ENCODE results near the gene SLCO2A1.

Gene SLCO2A1

DNA sequence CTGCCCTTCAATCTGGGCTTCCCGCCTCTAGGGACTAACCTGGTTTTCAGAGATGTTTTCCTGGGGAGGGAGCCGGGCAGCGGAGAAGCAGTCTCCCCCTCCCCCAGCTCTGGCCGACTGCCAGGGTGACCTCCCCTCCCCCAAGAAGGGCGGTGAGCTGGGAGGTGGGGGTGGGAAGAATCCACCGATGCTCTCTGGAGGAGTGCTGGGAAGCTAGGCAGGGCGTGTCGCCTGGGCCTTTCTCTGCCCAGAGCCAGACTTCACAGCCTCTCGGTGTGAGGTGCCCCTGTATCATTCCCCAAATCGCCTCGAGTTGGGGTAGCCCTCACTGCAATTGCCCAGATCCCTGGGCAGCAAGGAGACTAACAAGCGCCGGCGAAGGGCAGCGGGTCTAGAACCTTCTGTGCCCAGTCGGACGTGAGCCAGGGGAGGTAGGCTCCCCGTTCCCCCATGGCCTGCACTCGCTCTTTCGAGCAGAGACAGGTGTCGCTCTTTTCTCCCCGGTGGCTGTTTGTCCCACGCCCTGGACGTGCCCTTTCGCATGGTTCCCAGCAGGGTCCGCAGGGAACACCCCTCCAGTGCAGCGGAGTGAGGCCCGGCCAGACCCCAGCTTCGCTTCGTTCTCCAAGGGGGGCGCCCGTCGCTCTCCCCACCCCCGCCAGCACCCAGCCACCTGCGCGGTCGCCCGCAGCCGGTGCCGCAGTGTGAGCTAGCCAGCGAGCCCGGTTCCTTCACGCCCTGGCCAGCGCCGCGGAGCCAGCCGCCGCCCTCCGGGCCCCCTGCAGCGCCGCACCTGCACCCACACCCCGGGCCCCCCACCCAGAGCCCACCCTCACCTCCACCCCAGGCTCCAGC is 135.1 kb downstream of the SLCO2A1 start:
- DNase-seq, result no peak

DNA sequence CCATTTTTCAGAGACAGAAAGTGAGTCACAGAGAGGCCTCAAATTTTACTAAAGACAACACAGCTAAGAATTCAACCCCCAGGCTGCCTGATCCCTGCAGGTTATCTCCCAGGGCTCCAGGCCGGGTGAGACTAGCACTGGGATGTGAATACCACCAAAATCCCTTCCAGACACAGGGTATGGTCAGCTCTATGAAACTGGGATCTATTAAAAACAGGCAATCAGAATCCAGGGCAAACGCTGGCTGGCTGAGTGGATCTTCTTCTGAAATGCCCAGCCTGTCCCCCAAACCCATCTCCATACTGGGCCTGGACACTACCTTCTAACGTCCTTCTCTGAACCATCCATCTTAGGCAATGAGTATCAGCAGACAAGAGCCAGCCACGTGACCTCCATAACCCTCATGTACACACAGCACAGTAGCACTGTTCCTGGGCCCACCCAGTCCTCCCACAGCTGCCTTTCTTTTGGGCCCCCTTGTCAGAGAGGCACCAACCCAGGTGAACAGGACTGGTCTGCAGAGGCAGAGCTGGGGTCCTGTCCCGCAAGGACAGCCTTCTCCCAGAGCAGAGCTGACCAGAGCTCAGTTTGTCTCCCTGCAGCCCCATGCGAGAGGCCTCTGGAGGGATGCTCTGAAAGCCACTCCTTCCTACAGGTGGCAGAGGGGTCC is 135.9 kb downstream of the SLCO2A1 start:
- no peak for DNase-seq

DNA sequence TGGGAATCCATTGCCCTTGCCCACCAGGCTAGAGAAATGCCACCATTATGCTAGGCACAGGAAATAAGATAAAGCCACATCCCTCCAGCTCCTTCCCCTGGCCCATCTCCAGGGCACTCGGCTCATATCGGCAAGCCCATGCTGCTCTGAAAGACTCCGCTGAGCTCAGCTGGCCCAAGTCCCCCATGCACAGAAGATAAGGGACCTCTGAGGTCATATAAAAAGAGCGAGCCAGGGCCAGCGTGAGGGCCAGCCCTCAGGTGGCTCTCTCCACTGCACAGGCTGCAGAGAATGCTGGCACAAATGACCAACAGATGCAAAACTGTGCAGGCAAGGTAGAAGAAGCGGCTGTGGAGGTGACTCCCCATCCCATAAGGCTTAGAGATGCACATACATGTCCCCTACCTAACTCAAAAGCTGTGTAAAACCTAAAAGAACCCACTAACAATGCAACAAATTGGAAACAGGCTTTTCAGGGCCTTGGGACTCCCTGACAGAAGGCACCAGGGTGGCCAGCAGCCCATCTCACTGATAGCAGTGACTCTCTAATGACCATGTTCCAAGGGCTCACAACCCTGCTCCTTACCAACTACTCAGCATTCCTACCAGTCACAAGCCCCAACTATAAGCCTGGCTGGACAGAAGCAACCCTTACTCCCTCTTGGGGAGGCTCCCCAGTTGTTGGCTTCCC is 137.0 kb downstream of the SLCO2A1 start:
- no peak for DNase-seq

DNA sequence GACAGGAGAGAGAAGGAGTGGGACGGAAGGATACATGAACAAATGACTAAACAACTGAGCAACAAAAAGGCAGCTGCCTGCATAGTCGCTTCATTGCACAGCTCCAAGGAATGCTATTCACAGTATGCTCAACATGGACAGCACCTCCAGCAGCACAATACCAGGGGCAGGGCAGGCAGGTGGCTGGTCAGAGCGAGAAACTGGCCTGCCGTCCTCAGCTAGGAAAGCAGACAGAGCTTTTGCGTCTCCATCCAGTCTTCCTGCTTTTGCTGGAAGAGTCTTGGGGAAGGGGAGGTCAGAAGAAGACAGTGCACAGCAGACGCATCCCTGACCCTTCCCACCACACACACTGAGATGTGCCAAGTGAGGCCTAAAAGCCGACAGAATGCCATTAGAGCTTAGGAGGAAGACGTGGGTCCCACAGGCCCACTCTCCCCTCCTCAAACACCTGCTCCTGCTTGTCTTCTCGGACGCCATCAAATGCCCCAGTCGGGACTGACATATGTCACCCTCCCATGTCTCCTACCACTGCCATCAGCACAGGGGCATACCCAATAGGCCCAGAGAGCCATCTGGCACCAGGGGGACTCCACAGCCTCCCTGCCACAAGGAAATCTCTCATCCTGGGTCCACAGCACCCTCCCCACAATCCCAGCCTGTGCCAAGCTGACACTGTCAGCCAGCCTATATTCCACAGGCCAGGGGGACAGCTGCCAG is 137.9 kb downstream of the SLCO2A1 start:
- no peak for DNase-seq

DNA sequence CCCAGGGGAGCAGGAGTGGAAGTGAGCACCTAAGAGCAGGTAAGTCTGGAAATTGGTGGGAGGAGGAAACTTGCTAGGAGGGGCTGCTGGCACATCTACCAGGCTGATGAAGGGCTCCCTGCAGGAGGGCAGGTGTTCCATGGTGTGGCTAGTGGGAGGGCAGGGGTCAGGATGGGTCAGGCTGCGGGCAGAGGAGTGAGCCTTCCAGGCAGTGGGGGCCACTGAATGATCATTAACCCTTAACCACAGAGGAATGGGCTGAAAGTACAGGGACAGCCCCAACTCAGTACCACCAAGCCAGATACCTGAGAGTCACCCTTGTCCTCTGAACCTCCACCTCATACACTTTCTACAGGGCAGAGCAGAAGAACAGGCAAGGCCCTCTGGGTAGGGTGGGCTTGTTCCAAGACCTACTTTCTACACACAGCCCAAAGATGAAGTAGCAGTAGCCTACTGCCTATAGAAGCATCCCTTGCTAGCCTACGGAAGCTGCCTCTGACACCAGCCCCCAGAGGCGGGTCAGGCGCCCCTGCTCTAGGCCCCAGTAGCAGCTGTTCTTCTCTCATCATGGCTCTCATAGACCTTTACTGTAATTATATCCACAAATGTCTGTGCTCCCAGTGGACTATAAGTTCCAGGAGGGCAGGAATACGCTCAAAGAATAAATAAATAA is 138.6 kb downstream of the SLCO2A1 start:
- no peak for DNase-seq

DNA sequence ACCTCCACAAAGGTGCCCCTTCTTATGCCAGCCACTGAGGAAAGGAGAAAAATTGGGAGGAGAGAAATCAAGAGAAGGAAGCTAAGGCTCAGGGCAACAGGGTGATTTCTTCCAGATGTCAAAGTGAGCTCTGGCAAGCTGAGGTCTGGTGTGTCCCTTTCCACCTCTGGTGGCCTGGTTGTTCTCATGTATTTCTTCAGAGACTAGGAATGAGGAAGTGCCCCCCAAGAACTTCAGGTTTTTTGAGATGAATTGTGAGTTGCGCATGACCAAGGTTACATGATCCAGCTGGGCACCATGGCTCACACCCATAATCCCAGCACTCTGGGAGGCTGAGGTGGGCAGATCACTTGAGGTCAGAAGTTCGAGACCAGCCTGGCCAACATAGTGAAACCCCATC is 139.7 kb downstream of the SLCO2A1 start:
- no peak for DNase-seq

DNA sequence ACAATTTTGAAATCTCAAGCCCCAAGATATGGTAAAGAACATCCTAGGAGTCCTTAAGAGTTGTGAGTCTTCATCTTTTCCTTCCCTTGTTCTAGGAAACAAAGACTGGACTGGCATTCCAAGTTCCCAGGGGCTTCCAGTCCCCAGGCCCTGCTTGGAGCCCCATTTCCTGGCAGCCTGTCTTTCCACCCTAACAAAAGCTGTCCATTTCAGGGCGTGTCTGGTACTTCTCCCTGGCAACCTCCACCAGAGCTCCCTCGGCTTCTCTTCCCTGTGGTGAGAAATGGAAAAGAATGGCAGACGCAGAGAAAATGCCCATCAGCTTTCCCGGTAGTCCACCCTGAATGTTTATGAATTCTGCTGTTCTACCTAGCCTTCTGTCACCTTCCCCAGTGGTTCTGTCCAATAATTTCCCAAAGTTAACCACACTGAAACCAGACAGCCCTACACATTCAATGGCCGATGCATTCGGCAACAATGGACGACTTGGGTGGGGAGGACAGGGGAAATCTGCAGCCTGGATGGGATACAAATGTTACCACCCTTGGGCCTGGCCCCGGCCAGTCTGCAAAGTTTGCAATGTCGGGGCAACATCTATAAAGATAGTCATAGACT is 140.9 kb downstream of the SLCO2A1 start:
- DNase-seq, result no peak

DNA sequence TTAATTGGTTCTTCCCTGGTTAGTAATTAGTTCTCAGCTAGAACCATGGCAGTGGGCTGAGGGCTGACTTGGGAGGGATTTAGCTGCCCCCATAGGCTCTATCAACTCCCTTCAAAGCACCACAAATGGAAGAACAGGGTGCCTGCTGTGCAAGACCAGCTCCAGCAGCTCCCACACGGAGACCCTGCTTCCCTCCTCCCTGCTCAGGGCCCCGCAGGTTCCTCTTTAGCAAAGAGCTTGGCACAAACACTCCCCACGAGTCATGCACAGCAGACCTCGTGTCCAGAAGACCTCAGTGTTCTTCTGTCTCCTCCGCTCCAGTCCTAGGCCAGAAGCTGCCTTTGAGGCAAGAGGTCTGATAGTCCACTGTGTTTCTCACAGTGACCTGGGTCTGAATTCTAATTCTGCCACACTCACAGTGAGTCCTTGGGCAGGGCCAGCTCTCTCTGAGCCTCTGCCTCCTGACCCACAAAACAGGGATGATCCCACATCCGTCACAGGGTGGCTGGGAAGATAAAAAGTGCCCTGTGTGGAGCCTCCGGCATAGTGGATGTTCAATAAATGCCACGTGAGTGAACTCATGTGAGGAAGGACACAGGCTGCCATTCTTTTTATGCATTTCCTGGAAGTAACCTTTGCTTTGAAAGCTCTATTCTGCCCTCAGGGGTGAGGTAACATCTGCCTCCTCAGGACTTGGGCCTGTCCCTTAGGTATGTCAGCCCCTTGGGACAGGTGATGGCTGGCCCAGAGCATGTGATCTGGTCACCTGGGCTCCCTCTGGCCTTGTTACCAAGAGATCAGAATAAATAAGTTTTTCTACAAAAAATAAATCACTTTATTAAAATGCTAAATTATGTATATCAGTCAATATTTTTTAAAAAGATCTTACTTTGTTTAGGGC is 141.7 kb downstream of the SLCO2A1 start:
- no peak for DNase-seq

DNA sequence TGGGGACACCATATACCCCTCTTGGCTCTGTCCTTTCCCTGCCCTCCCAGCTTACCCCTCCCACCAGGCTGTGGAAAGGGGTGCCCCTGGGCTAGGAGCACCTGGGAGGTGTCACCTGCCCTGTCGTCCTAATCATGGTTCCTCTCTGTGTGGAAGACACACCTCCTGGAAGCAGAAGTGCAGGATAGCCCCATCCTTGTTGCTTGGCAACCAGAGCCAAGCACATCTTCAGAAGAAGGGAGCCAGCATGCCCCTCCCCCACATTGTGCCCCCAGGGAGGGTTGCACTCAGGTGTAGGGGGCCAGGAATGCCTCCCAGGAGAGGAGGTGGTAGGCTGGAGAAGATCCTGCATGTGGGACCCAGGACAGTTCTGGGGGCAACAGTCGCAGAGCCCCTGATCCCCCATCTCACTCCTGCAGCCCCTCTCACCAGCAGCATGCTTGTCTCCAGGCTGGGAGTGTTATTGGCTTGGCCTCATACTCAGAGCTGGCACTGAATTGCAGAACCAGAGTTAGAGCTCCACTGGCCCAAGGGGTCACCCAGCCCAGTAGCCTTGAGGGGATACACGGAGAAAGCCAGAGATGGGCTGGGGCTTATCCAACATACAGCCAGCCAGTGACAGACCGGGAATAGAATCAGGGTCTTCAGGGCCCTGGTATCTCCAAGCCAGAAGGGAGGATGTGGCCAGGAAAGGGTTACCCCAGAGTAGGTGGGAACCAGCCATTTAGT is 142.5 kb downstream of the SLCO2A1 start:
- no peak for DNase-seq

DNA sequence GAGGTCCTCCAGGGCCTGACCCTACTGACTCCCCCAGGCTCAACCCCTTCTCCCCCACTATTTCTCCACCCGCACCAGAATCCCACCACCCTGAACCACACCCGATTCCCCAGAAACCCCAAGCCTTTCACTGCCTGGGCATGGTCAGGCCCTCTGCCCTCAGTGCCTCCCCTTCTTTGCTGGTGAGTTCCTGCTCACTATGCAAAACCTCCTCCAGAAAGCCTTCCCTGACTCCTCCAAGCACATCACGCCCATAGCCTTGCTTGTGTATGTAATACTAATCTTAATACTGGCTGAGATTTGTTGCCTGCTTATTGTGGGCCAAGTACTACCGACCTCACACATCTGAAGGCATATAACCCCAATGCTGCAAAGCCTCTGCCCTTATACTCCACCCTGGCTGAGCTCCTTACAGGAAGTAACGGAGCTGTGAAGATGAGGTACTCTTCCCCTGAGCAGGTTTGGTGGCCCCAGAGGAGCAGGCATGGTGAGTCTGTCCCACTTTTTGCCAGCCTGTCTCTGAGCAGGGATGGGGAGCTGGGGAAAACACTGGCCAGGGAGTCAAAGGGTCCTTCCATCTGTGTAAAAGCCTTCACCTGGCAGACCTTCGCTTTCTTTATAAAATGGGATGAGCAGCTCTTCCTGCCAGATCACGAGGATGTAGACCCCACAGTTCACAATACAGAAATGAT is 143.5 kb downstream of the SLCO2A1 start:
- DNase-seq, result no peak

DNA sequence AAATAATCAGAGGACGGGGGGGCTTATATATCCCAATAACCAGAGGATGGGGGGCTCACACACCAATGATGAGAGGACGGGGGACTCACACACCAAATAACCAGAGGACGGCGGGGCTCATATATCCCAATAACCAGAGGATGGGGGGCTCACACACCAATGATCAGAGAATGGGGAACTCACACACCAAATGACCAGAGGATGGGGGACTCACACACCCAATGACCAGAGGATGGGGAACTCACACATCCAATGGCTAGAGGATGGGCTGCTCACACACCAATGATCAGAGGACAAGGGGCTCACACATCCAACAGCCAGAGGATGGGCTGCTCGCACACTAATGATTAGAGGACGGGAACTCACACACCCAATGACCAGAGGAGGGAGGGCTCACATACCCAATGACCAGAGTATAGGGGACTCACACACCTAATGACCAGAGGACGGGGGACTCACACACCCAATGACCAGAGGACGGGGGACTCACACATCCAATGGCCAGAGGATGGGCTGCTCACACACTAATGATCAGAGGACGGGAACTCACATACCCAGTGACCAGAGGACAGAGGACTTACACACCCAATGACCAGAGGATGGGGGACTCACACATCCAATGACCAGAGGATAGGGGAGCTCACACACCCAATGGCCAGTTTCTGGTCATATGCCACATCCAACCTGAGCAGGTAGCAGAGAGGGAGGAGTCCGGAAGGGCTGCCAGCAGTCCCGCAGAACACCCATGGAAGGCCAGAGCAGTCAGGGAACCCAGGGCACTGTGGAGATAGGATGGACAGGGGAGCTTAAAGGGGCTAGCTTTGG is 144.6 kb downstream of the SLCO2A1 start:
- no peak for DNase-seq

DNA sequence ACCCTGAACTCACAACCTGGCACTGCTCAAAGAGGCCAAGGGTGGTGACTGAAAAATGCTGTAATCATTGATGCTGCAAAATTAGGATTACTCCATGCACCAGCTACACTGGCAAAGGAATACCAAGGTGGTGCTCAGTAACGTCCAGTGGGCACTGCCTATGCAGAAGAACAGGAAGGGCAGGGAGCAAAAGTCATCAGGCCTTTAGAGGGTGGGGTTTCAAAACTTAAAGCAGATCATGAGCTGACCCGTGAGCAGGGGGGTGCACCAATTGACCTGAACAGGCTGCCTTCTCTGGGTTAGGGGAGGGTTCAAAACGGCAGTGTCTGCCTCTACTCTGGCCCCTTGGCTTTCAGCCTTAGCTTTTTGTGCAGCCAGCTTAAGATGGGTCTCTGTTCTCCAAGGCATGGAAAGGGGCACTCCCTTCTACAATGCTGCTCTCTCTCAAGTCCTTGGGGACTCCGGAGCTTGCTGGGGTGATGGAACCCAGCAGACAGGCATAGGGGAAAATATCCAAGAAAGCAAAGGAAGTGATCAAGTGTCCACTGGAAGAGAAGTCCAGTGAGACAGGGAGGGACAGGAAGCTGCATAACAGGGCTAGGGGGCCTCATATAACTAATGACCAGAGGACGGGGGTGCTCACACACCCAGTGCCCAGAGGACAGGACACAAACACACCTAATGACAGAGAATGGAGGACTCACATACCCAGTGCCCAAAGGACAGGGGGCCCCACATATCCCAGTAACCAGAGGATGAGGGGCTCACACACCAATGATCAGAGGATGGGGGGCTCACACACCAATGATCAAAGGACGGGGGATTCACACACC is 145.5 kb downstream of the SLCO2A1 start:
- no peak for DNase-seq

DNA sequence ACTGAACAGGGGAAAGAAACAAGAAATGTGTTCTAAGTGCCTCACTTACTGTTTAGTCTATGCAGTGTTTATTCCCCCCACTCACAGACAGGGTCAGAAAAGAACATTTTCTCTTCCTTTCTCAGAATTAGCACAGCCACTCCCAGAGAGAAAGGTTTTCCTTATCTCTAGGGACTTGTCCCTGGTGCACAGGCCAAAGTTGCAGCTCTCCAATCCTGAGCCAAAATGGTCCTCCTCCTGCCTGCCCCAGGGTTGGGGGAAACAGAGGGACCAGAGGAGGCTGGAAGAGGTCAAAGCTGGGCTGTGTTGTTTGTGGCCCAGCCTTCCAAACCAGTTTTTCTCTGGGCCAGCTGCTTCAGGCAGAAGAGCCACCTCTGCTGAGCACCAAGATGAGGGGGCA is 146.1 kb downstream of the SLCO2A1 start:
- DNase-seq, result no peak

DNA sequence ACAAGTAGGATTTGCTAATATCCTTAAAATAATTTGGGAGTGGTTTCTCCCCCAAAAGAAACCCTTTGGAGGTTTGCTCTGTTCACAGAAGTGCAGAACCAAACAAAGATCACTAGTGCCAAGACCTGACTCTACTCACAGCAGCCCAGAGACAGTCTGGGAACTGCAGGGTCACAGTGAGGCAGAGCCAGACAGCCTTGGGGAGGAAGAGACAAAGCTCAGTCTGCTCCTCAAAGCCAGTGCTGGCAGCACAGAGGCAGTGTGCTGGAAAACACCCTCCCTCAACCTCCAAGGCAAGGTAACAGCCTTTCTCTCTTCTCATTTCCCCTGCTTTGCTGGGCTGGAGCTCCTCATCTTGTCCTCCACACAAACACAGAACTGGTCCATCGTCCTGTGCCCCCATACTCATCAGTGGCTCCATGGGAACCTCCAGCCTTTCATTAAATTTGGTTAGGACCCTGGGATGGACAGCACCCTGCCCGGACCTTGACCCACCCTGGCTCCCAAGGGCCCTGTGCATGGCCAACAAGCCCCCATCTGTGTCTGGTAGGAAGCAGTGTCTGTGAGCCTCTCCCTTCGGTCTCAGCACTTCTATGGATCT is 146.6 kb downstream of the SLCO2A1 start:
- DNase-seq, result no peak

DNA sequence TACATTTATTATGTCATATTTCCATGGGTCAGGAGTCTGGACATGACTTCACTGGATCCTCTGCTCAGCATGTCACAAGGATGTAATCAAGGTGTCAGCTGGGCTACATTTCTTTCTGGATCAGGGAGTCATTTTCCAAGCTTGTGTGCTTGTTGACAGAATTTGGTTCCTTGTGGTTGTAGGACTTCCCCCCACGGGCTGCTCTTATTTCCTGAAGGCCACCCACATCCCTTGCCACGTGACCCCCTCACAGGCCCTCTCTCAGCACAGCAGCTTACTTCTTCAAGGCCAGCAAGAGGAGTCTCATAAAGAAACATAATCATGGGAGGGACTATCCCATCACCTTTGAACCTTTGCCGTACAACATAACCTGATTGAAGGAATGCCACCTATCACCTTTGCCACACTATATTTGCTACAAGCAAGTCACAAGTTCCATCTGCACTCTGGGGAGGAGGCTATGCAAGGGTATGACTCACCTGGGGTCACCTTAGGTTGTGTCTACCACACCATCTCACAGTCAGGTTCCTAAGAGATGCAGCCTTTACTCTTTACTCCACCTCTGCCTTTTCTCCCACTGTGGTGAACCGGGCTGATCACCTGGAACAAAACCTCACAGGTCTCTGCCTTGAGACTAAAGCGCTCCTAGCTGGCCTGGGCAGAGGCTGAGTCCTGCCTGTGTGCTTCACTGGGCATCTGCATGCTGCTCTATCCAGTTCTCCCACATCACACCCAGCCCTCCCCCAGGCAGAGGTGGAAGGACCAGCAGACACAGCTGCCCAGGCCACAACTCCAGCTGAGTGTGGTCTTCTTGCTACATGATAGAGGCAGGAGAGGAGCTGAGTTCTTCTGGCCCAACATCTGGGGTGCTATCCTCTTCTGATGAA is 147.5 kb downstream of the SLCO2A1 start:
- DNase-seq, result no peak

DNA sequence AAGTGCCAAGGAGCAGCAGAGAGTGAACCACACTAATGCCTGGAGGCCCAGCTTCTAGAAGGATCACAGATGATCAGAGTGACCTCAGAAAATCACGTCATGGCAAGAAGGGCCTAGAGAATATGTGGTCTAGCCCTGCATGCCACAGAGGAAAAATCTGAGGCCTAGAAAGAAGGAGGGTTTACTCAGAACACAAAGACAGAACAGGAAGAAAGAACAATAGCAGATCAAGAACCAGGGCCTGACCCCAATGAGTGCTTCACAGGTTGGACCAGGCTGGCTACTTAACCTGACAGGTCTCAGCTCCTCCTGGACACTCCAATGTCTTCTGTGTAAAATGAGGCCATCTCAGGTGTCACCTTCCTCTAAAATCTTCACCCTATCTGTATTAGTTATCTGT is 148.2 kb downstream of the SLCO2A1 start:
- no peak for DNase-seq
